ENCODE measurements around the gene PFKL. TPM values are rescaled to one million over a fixed set of nuclear protein-coding genes. Genes with fewer than 3 reads are reported as not detected.

PFKL gene
- total RNA-seq, 3 donors from 2014 or later (not counting 1 experiment from before 2014, with no cell fraction given), result 89.7 to 91.3 (median 89.9) TPM

- DNase-seq (no peak), ATAC-seq (no peak)
- no peaks in the 10 kb centered on the region for H3K27me3 ChIP-seq (ENCODE audit: control insufficient read depth, insufficient read depth, low read length)
- H3K27me3 Mint-ChIP-seq (ENCODE audit: low read depth in 2 of 2), result peaks cover 0 to 3% of the 10 kb centered on the region in 2 donors
- no peaks in the 10 kb centered on the region for H3K36me3 Mint-ChIP-seq
- peaks cover 0 to 6% of the 10 kb centered on the region in 2 donors for H3K4me1 Mint-ChIP-seq
- no peaks in the 10 kb centered on the region for H3K9me3 ChIP-seq (ENCODE audit: control insufficient read depth, insufficient read depth, low read length)
- TF ChIP-seq CTCF (IDR thresholded peaks at IDR 0.05), result no peak
- peaks cover 24% of the 10 kb centered on the region for H3K4me1 ChIP-seq (ENCODE audit: control insufficient read depth, insufficient read depth, low read length)
- H3K4me3 Mint-ChIP-seq, result no peak overlapping the region
- H3K27ac ChIP-seq (ENCODE audit: low read length), result no peak overlapping the region
- H3K36me3 ChIP-seq (ENCODE audit: control insufficient read depth, insufficient read depth, low read length), result no peaks in the 10 kb centered on the region
- H3K27ac Mint-ChIP-seq, result no peak overlapping the region
- no peak overlapping the region for H3K4me3 ChIP-seq (ENCODE audit: low read length)
- 81% methylated on average over 32 of the region's 33 CpGs for WGBS (ENCODE audit: insufficient coverage)
- H3K9me3 Mint-ChIP-seq, result no peaks in the 10 kb centered on the region
- intact Hi-C loops (cut with micrococcal nuclease), result no loop called here
Observed at GRCh38 chr21:44291078-44291935, 8.5 kb upstream of the PFKL start.

GRCh38 chr21:44291936-44292811, 7.7 kb upstream of the PFKL start:
- ATAC-seq (no peak), DNase-seq (no peak)
- 82% methylated on average over 25 of the region's 25 CpGs for WGBS (ENCODE audit: insufficient coverage)
- TF ChIP-seq CTCF (IDR thresholded peaks at IDR 0.05), result no peak
- Mint-ChIP-seq H3K4me1 (peaks cover 0 to 6% of the 10 kb centered on the region in 2 donors), H3K27me3 (ENCODE audit: low read depth in 2 of 2) (peaks cover 0 to 3% of the 10 kb centered on the region in 2 donors), H3K36me3 (no peaks in the 10 kb centered on the region), H3K4me3 (no peak overlapping the region), H3K27ac (no peak overlapping the region), H3K9me3 (no peaks in the 10 kb centered on the region)
- intact Hi-C loops (cut with micrococcal nuclease), result no loop called here
- H3K4me3 ChIP-seq (ENCODE audit: low read length), result no peak overlapping the region
- H3K4me1 ChIP-seq (ENCODE audit: control insufficient read depth, insufficient read depth, low read length), result peaks cover 24% of the 10 kb centered on the region
- H3K36me3 ChIP-seq (ENCODE audit: control insufficient read depth, insufficient read depth, low read length), result no peaks in the 10 kb centered on the region
- no peaks in the 10 kb centered on the region for H3K9me3 ChIP-seq (ENCODE audit: control insufficient read depth, insufficient read depth, low read length)
- H3K27me3 ChIP-seq (ENCODE audit: control insufficient read depth, insufficient read depth, low read length), result no peaks in the 10 kb centered on the region
- no peak overlapping the region for H3K27ac ChIP-seq (ENCODE audit: low read length)

- WGBS (ENCODE audit: insufficient coverage), result 96% methylated on average over 15 of the region's 15 CpGs
- Mint-ChIP-seq H3K9me3 (no peaks in the 10 kb centered on the region), H3K36me3 (no peaks in the 10 kb centered on the region), H3K4me1 (peaks cover 2 to 11% of the 10 kb centered on the region in 2 donors), H3K27ac (no peak overlapping the region), H3K27me3 (ENCODE audit: low read depth in 2 of 2) (peaks cover 0 to 3% of the 10 kb centered on the region in 2 donors), H3K4me3 (no peak overlapping the region)
- Histone ChIP-seq H3K9me3 (ENCODE audit: control insufficient read depth, insufficient read depth, low read length) (no peaks in the 10 kb centered on the region), H3K4me3 (ENCODE audit: low read length) (no peak overlapping the region), H3K36me3 (ENCODE audit: control insufficient read depth, insufficient read depth, low read length) (no peaks in the 10 kb centered on the region), H3K27me3 (ENCODE audit: control insufficient read depth, insufficient read depth, low read length) (no peaks in the 10 kb centered on the region), H3K4me1 (ENCODE audit: control insufficient read depth, insufficient read depth, low read length) (peaks cover 31% of the 10 kb centered on the region), H3K27ac (ENCODE audit: low read length) (no peak overlapping the region)
- DNase-seq, result no peak
- intact Hi-C loops (cut with micrococcal nuclease), result no loop called here
- no peak for TF ChIP-seq CTCF (IDR thresholded peaks at IDR 0.05)
- no peak for ATAC-seq
Observed at GRCh38 chr21:44292812-44293195, 7.0 kb upstream of the PFKL start.
